PFSK-1 (cell line): Measurements from ENCODE around the gene HTN1. TPM values are rescaled to one million over a fixed set of nuclear protein-coding genes. Genes with fewer than 3 reads are reported as not detected.
"Not testable (repeated sequence)": the region's sequence is repeated elsewhere in the genome, so short reads cannot be mapped to it uniquely, and the experiment has no call there.

Experiments
- FOXP2 ChIP-seq: optimal IDR thresholded peaks from 2 replicates; pipeline ENCODE3; 2011; ENCODE audit warnings: borderline replicate concordance, control low read depth, inconsistent platforms; ENCODE audit not compliant: insufficient read depth; ENCODE audit errors: extremely low read length, extremely low read depth
- POLR2AphosphoS5 ChIP-seq: IDR thresholded peaks from 2 replicates; pipeline ENCODE4 v1.6.1; 2012; ENCODE audit warnings: low read depth, mild to moderate bottlenecking, control low read depth, low read length, moderate library complexity
- SIN3A ChIP-seq: IDR thresholded peaks from 2 replicates; pipeline ENCODE4 v1.6.1; 2012; ENCODE audit warnings: mild to moderate bottlenecking, low read length, moderate library complexity, borderline replicate concordance; ENCODE audit not compliant: insufficient read depth
- TAF1 ChIP-seq: IDR thresholded peaks from 2 replicates; pipeline ENCODE4 v1.6.1; 2012; ENCODE audit warnings: low read length, control low read depth, borderline replicate concordance; ENCODE audit not compliant: insufficient read depth
- polyA plus RNA-seq: library from polyadenylated mRNA; unstranded; fragments of >200 nt; gene quantifications from one replicate; pipeline ENCODE4 v1.2.1, GENCODE V29; 2012; ENCODE audit warnings: low read depth, missing spikeins; ENCODE audit not compliant: insufficient read length
- TF ChIP-seq, protein P1 (sequence below), 2 experiments: IDR thresholded peaks; 2 replicates each; pipeline versions ENCODE4 v1.6.1 to v1.8.0; 2011 to 2012; ENCODE audit warnings: low read depth in 2 of 2, low read length in 2 of 2, control low read depth in 1 of 2, inconsistent platforms in 1 of 2, mild to moderate bottlenecking in 1 of 2, moderate library complexity in 1 of 2; ENCODE audit not compliant: insufficient read depth in 1 of 2

HTN1 gene
- not detected for polyA plus RNA-seq

DNA sequence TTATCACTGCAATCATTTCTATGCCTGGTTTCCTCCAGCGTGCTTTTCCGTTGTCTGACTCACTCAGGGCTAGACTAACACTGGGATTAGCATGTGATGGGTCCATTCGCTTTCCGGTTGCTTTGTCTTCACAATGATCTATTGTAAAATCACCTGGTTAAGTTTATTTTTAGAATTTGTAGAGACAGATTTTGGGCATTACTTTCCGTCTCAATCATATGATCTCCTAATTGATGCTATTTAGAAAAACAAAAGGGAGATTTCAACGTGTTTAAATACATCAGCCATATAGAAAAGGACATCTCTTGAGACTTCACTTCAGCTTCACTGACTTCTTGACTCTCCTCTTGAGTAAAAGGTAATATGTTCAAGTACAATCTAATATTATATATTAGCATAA lies at the start of gene HTN1:
HTN1 (plus strand) TSS at position 301 of the 400 bp plus-strand sequence. CDS start 2,639 bp downstream, outside the sequence.
- TF ChIP-seq TAF1, SIN3A, FOXP2: not testable (repeated sequence)

DNA sequence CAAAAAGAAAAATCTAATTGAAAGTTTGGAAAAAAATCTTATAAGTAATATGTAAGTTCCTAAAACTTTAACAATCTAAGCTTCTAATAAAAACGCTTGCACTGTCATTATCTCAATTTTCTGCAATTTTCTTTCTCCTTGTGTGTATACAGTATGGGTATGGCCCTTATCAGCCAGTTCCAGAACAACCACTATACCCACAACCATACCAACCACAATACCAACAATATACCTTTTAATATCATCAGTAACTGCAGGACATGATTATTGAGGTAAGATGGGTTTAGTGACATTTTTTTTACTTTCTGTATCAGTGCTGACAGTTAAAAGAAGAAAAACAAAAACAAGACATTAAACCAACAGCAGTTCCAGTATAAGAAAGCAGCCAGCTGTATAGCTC lies 49.5 kb upstream of the HTN1 start:
- TF ChIP-seq FOXP2 (no peak), POLR2AphosphoS5 (no peak), TAF1 (no peak), SIN3A (no peak)
- TF ChIP-seq, protein P1, sequence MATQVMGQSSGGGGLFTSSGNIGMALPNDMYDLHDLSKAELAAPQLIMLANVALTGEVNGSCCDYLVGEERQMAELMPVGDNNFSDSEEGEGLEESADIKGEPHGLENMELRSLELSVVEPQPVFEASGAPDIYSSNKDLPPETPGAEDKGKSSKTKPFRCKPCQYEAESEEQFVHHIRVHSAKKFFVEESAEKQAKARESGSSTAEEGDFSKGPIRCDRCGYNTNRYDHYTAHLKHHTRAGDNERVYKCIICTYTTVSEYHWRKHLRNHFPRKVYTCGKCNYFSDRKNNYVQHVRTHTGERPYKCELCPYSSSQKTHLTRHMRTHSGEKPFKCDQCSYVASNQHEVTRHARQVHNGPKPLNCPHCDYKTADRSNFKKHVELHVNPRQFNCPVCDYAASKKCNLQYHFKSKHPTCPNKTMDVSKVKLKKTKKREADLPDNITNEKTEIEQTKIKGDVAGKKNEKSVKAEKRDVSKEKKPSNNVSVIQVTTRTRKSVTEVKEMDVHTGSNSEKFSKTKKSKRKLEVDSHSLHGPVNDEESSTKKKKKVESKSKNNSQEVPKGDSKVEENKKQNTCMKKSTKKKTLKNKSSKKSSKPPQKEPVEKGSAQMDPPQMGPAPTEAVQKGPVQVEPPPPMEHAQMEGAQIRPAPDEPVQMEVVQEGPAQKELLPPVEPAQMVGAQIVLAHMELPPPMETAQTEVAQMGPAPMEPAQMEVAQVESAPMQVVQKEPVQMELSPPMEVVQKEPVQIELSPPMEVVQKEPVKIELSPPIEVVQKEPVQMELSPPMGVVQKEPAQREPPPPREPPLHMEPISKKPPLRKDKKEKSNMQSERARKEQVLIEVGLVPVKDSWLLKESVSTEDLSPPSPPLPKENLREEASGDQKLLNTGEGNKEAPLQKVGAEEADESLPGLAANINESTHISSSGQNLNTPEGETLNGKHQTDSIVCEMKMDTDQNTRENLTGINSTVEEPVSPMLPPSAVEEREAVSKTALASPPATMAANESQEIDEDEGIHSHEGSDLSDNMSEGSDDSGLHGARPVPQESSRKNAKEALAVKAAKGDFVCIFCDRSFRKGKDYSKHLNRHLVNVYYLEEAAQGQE (IDR thresholded peaks at IDR 0.05; ENCODE audit: insufficient read depth in 1 of 2, low read depth in 2 of 2, low read length in 2 of 2): no peak

DNA sequence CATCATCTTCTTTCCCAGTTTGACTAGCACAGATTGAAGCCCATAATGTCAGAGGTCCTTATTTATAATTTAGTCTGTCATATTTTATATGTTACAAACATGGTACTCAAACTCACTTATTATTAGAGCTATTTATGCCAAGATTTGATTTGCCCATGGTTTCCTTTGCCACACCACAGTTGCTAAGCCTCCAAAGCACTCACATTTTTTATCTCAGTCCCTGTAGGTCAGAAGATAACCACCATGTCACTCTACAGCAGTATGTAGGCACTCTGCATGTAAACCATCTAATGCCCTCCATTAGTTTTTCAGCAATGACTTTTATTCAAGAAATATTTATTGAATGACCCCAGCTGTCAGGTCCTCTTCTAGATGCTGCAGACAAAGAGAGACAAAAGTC lies 47.7 kb upstream of the HTN1 start:
- TF ChIP-seq SIN3A (no peak), FOXP2 (no peak), POLR2AphosphoS5 (no peak), TAF1 (no peak)
- TF ChIP-seq, protein P1 (IDR thresholded peaks at IDR 0.05; ENCODE audit: insufficient read depth in 1 of 2, low read depth in 2 of 2, low read length in 2 of 2): no peak

DNA sequence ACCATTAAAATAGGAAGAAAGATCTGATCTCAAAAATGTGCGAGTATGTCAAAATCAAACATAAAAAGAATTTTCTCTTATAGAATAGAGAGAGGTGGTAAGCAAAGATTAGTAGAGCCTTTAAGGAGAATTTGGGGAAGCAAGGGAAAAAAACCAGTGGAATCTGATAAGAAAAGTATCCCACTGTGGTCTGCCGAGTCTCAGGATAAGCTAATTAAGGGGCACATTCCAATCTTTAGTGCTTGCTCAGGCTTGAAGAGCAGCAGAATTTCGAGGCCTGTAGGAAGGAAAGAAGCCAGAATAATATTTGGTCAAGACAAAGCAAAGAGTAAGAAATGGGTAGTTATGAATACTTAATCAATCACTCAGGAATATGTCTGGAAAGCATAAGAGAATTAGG lies 41.5 kb upstream of the HTN1 start:
- no peak for TF ChIP-seq TAF1
- no peak for TF ChIP-seq POLR2AphosphoS5
- TF ChIP-seq, protein P1 (IDR thresholded peaks at IDR 0.05; ENCODE audit: insufficient read depth in 1 of 2, low read depth in 2 of 2, low read length in 2 of 2): no peak
- TF ChIP-seq FOXP2: no peak
- TF ChIP-seq SIN3A: no peak

DNA sequence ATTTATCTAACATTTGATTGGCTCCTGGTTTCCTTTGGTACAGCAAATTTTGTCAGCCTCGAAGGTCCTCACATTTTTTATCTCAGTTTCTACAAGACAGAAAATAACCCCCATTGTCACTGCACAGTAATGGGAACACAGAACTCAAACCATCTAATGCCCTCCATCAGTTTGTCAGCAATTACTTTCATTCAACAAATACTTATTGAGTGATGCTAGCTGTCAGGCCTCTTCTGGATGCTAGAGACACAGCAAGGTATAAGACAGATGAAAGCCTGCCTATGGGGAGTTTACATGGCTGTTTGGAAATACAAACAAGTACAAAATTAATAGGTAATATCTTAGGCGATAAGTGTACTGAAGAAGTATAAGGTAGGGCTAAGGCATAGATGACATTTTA lies 27.0 kb upstream of the HTN1 start:
- TF ChIP-seq POLR2AphosphoS5 (no peak), SIN3A (no peak), TAF1 (no peak), FOXP2 (no peak)
- TF ChIP-seq, protein P1 (IDR thresholded peaks at IDR 0.05; ENCODE audit: insufficient read depth in 1 of 2, low read depth in 2 of 2, low read length in 2 of 2): no peak
